Measurements from ENCODE around the gene RIN3. TPM values are rescaled to one million over a fixed set of nuclear protein-coding genes. Genes with fewer than 3 reads are reported as not detected.
"Not testable (repeated sequence)": the region's sequence is repeated elsewhere in the genome, so short reads cannot be mapped to it uniquely, and the experiment has no call there.

The RIN3 gene
- total RNA-seq, 1 donor = 48.8 TPM

- Histone ChIP-seq H3K27me3 (ENCODE audit: insufficient read depth, low read length) (no peaks in the 10 kb centered on the region), H3K9me3 (ENCODE audit: low read depth, low read length) (no peaks in the 10 kb centered on the region), H3K4me3 (ENCODE audit: low read length) (no peak overlapping the region), H3K4me1 (ENCODE audit: insufficient read depth, low read length) (peaks cover 42% of the 10 kb centered on the region)
Observed at GRCh38 chr14:92704036-92704804, 190.6 kb downstream of the RIN3 start.

- no peak overlapping the region for H3K4me3 ChIP-seq (ENCODE audit: low read length)
- no peaks in the 10 kb centered on the region for H3K27me3 ChIP-seq (ENCODE audit: insufficient read depth, low read length)
- H3K9me3 ChIP-seq (ENCODE audit: low read depth, low read length) = no peaks in the 10 kb centered on the region
- H3K4me1 ChIP-seq (ENCODE audit: insufficient read depth, low read length) = peaks cover 42% of the 10 kb centered on the region
Observed at GRCh38 chr14:92704821-92705220, 191.2 kb downstream of the RIN3 start.

- H3K27me3 ChIP-seq (ENCODE audit: insufficient read depth, low read length) = no peaks in the 10 kb centered on the region
- no peak overlapping the region for H3K4me3 ChIP-seq (ENCODE audit: low read length)
- no peaks in the 10 kb centered on the region for H3K9me3 ChIP-seq (ENCODE audit: low read depth, low read length)
- H3K4me1 ChIP-seq (ENCODE audit: insufficient read depth, low read length) = peaks cover 42% of the 10 kb centered on the region
Observed at GRCh38 chr14:92706386-92706785, 192.8 kb downstream of the RIN3 start.

GRCh38 chr14:92709340-92710000, 195.9 kb downstream of the RIN3 start:
- no peaks in the 10 kb centered on the region for H3K9me3 ChIP-seq (ENCODE audit: low read depth, low read length)
- peaks cover 11% of the 10 kb centered on the region for H3K4me1 ChIP-seq (ENCODE audit: insufficient read depth, low read length)
- H3K4me3 ChIP-seq (ENCODE audit: low read length) = no peak overlapping the region
- H3K27me3 ChIP-seq (ENCODE audit: insufficient read depth, low read length) = no peaks in the 10 kb centered on the region

- Histone ChIP-seq H3K9me3 (ENCODE audit: low read depth, low read length) (no peaks in the 10 kb centered on the region), H3K4me3 (ENCODE audit: low read length) (no peak overlapping the region), H3K27me3 (ENCODE audit: insufficient read depth, low read length) (no peaks in the 10 kb centered on the region), H3K4me1 (ENCODE audit: insufficient read depth, low read length) (peaks cover 6% of the 10 kb centered on the region)
Observed at GRCh38 chr14:92710001-92710341, 196.4 kb downstream of the RIN3 start.

GRCh38 chr14:92711976-92712653, 198.5 kb downstream of the RIN3 start:
- H3K9me3 ChIP-seq (ENCODE audit: low read depth, low read length) = no peaks in the 10 kb centered on the region
- no peak overlapping the region for H3K4me3 ChIP-seq (ENCODE audit: low read length)
- H3K27me3 ChIP-seq (ENCODE audit: insufficient read depth, low read length) = no peaks in the 10 kb centered on the region
- no peaks in the 10 kb centered on the region for H3K4me1 ChIP-seq (ENCODE audit: insufficient read depth, low read length)

GRCh38 chr14:92712654-92713051, 199.1 kb downstream of the RIN3 start:
- Histone ChIP-seq H3K4me3 (ENCODE audit: low read length) (no peak overlapping the region), H3K9me3 (ENCODE audit: low read depth, low read length) (no peaks in the 10 kb centered on the region), H3K27me3 (ENCODE audit: insufficient read depth, low read length) (no peaks in the 10 kb centered on the region), H3K4me1 (ENCODE audit: insufficient read depth, low read length) (peaks cover 4% of the 10 kb centered on the region)

GRCh38 chr14:92714739-92715307, 201.2 kb downstream of the RIN3 start:
- not testable (repeated sequence) for H3K4me3 ChIP-seq (ENCODE audit: low read length)

GRCh38 chr14:92716131-92716530, 202.6 kb downstream of the RIN3 start:
- no peaks in the 10 kb centered on the region for H3K27me3 ChIP-seq (ENCODE audit: insufficient read depth, low read length)
- H3K9me3 ChIP-seq (ENCODE audit: low read depth, low read length) = no peaks in the 10 kb centered on the region
- H3K4me3 ChIP-seq (ENCODE audit: low read length) = no peak overlapping the region
- H3K4me1 ChIP-seq (ENCODE audit: insufficient read depth, low read length) = peaks cover 4% of the 10 kb centered on the region

More at GRCh38 chr14:92714739-92715307, 201.2 kb downstream of the RIN3 start:
- not testable (repeated sequence) for H3K4me1 ChIP-seq (ENCODE audit: insufficient read depth, low read length); H3K27me3 ChIP-seq (ENCODE audit: insufficient read depth, low read length); H3K9me3 ChIP-seq (ENCODE audit: low read depth, low read length)

- Histone ChIP-seq H3K4me1 (ENCODE audit: insufficient read depth, low read length) (peaks cover 4% of the 10 kb centered on the region), H3K4me3 (ENCODE audit: low read length) (no peak overlapping the region), H3K9me3 (ENCODE audit: low read depth, low read length) (no peaks in the 10 kb centered on the region), H3K27me3 (ENCODE audit: insufficient read depth, low read length) (no peaks in the 10 kb centered on the region)
Observed at GRCh38 chr14:92717571-92718042, 204.0 kb downstream of the RIN3 start.

- Histone ChIP-seq H3K4me3 (ENCODE audit: low read length) (no peak overlapping the region), H3K27me3 (ENCODE audit: insufficient read depth, low read length) (no peaks in the 10 kb centered on the region), H3K9me3 (ENCODE audit: low read depth, low read length) (no peaks in the 10 kb centered on the region), H3K4me1 (ENCODE audit: insufficient read depth, low read length) (peaks cover 4% of the 10 kb centered on the region)
Observed at GRCh38 chr14:92718664-92719063, 205.1 kb downstream of the RIN3 start.

- no peak overlapping the region for H3K4me3 ChIP-seq (ENCODE audit: low read length)
- H3K4me1 ChIP-seq (ENCODE audit: insufficient read depth, low read length) = peaks cover 10% of the 10 kb centered on the region
- no peaks in the 10 kb centered on the region for H3K27me3 ChIP-seq (ENCODE audit: insufficient read depth, low read length)
- H3K9me3 ChIP-seq (ENCODE audit: low read depth, low read length) = no peaks in the 10 kb centered on the region
Observed at GRCh38 chr14:92719421-92719820, 205.8 kb downstream of the RIN3 start.

GRCh38 chr14:92719890-92720323, 206.3 kb downstream of the RIN3 start:
- no peaks in the 10 kb centered on the region for H3K9me3 ChIP-seq (ENCODE audit: low read depth, low read length)
- no peak overlapping the region for H3K4me3 ChIP-seq (ENCODE audit: low read length)
- peaks cover 15% of the 10 kb centered on the region for H3K4me1 ChIP-seq (ENCODE audit: insufficient read depth, low read length)
- H3K27me3 ChIP-seq (ENCODE audit: insufficient read depth, low read length) = no peaks in the 10 kb centered on the region

GRCh38 chr14:92724516-92725340, 211.1 kb downstream of the RIN3 start:
- no peak overlapping the region for H3K4me3 ChIP-seq (ENCODE audit: low read length)
- no peaks in the 10 kb centered on the region for H3K27me3 ChIP-seq (ENCODE audit: insufficient read depth, low read length)
- H3K9me3 ChIP-seq (ENCODE audit: low read depth, low read length) = no peaks in the 10 kb centered on the region
- H3K4me1 ChIP-seq (ENCODE audit: insufficient read depth, low read length) = peaks cover 47% of the 10 kb centered on the region
